Mesothelial cell of epicardium (in vitro differentiated cells): Measurements from ENCODE around the gene ATF6B. TPM values are rescaled to one million over a fixed set of nuclear protein-coding genes. Genes with fewer than 3 reads are reported as not detected.
A peak's percentile ranks its signal among the peaks of the same experiment; 100 is the strongest.

ENCODE experiments used
- DNase-seq, 2 experiments: peaks; one replicate each; pipeline ENCODE4 v3.0.0; 2021; ENCODE audit warnings: low spot score in 2 of 2; ENCODE audit not compliant: unreplicated experiment in 2 of 2
- H3K27ac Mint-ChIP-seq: 2 replicates; pipeline ENCODE4 v1.8.0; 2021; ENCODE audit warnings: mixed read lengths
- H3K27me3 Mint-ChIP-seq: 2 replicates; pipeline ENCODE4 v1.8.0; 2021; ENCODE audit warnings: low read depth, mixed read lengths
- H3K36me3 Mint-ChIP-seq: 2 replicates; pipeline ENCODE4 v1.8.0; 2021; ENCODE audit warnings: mixed read lengths
- H3K4me1 Mint-ChIP-seq: 2 replicates; pipeline ENCODE4 v1.8.0; 2021; ENCODE audit warnings: mixed read lengths
- H3K4me3 Mint-ChIP-seq: 2 replicates; pipeline ENCODE4 v1.8.0; 2021; ENCODE audit warnings: mild to moderate bottlenecking, moderate library complexity, mixed read lengths
- H3K9me3 Mint-ChIP-seq: 2 replicates; pipeline ENCODE4 v1.8.0; 2021; ENCODE audit warnings: mixed read lengths
- total RNA-seq: library from RNA; stranded (reverse); gene quantifications from 3 replicates; pipeline ENCODE4 v1.2.1, GENCODE V29; 2021
- TF ChIP-seq, protein P1 (sequence below): fragments of 200-600 bp; sonication (generic); IDR thresholded peaks from one replicate; pipeline ENCODE4 v1.5.0; 2021; ENCODE audit warnings: antibody characterized with exemption; ENCODE audit not compliant: unreplicated experiment

Gene ATF6B
- total RNA-seq, 1 donor from 2014 or later: 96.3 TPM

DNA sequence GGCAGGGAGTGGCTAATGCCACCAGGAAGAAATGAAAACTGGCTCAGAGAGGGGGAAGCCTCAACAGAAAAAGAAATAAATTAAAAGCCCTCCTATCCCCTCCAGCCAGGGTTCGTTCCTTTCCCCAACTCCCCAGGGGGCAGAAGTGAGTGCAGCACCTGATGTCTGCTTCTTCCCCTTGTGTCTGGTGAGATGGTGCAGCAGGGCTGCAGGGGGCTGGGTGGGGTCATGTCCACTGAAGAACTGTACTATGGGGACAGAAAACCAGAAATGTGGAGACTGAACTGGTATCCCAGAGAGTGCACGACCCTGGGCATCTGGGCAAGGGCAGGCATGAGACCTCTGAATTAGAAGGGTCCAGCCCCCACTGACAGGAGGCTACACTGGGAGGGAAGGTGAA lies 40.3 kb upstream of the ATF6B start:
- no peak for DNase-seq
- Mint-ChIP-seq H3K4me3 (no peak overlapping the region), H3K9me3 (no peaks in the 10 kb centered on the region), H3K27me3 (no peaks in the 10 kb centered on the region), H3K36me3 (peaks cover 37% of the 10 kb centered on the region), H3K4me1 (peaks cover 12% of the 10 kb centered on the region), H3K27ac (no peak overlapping the region)
- TF ChIP-seq, protein P1, sequence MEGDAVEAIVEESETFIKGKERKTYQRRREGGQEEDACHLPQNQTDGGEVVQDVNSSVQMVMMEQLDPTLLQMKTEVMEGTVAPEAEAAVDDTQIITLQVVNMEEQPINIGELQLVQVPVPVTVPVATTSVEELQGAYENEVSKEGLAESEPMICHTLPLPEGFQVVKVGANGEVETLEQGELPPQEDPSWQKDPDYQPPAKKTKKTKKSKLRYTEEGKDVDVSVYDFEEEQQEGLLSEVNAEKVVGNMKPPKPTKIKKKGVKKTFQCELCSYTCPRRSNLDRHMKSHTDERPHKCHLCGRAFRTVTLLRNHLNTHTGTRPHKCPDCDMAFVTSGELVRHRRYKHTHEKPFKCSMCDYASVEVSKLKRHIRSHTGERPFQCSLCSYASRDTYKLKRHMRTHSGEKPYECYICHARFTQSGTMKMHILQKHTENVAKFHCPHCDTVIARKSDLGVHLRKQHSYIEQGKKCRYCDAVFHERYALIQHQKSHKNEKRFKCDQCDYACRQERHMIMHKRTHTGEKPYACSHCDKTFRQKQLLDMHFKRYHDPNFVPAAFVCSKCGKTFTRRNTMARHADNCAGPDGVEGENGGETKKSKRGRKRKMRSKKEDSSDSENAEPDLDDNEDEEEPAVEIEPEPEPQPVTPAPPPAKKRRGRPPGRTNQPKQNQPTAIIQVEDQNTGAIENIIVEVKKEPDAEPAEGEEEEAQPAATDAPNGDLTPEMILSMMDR: no peak

DNA sequence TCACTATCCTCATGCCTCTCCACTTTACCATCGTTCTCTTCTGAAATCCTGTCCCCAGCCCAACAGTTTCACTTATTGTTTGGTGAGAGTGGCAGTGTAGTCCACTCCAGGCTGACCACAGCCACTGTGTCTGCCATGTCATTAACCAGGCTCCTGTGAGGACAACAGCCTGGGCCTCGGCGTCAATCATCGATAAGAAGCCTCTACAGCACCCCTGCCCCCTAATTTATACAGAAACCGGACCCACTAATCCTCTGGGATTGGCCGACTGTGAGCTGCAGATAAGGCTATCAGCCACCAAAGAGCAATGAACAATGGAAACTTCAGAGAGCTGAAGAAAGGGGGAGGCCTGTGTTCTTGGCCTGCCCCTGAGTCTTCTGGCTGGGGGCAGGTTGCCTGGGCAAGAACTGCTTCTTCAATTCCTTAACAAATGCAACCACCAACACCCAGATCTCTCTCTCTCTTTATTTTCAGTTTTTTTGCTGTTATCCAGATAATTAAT lies 39.8 kb upstream of the ATF6B start:
- H3K4me1 Mint-ChIP-seq: peaks cover 7% of the 10 kb centered on the region
- H3K27me3 Mint-ChIP-seq: no peaks in the 10 kb centered on the region
- no peak overlapping the region for H3K4me3 Mint-ChIP-seq
- no peaks in the 10 kb centered on the region for H3K9me3 Mint-ChIP-seq
- no peak for DNase-seq
- TF ChIP-seq, protein P1: no peak
- H3K27ac Mint-ChIP-seq: peak overlapping the region; percentile 45
- H3K36me3 Mint-ChIP-seq: peaks cover 41% of the 10 kb centered on the region

DNA sequence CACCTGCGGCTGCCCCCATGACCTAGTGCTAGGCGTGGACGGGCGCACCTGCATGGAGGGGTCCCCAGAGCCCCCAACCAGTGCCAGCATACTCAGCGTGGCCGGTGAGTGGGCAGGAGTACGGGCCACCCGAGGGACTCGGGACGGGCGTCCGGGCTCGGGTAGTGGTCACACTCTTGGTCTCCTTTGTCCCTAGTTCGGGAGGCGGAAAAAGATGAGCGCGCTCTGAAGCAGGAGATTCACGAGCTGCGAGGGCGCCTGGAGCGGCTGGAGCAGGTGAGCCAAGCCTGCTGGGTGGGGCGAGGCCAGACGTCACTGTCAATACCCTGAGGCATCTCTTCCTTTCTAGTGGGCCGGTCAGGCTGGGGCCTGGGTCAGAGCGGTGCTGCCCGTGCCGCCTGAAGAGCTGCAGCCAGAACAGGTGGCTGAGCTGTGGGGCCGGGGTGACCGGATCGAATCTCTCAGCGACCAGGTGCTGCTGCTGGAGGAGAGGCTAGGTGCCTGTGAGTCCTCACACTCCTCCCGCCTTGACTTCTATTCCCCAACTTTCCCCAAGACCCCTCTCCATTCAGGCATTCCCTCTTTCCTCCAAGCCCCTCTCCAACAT lies 39.2 kb upstream of the ATF6B start:
- Mint-ChIP-seq H3K4me1 (peaks cover 4% of the 10 kb centered on the region), H3K36me3 (peaks cover 45% of the 10 kb centered on the region), H3K9me3 (no peaks in the 10 kb centered on the region), H3K27ac (peak overlapping the region; percentile 45), H3K4me3 (no peak overlapping the region), H3K27me3 (no peaks in the 10 kb centered on the region)
- TF ChIP-seq, protein P1: no peak
- no peak for DNase-seq

DNA sequence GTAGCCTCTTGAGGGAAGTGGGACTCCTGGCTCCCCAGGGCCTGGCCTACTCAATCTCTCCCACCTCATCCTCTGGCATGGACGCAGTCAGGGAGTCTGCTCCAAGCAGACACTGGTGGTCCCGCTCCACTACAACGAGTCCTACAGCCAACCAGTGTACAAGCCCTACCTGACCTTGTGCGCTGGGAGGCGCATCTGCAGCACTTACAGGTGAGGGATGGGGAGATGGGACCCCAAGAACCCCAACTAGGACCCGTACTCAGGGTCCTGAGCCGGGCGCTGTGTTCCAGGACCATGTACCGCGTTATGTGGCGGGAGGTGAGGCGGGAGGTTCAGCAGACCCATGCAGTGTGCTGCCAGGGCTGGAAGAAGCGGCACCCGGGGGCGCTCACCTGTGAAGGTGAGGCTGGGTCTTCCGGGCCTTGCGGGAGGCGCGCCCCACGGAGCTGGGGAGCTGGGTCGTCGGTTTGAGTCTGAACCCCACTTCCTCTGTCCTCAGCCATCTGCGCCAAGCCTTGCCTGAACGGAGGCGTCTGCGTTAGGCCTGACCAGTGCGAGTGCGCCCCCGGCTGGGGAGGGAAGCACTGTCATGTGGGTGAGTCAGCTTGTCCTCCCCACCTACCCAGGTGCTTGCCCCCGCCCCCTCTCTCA lies 38.5 kb upstream of the ATF6B start:
- TF ChIP-seq, protein P1: no peak
- DNase-seq: no peak
- Mint-ChIP-seq H3K4me3 (no peak overlapping the region), H3K36me3 (peaks cover 45% of the 10 kb centered on the region), H3K27me3 (no peaks in the 10 kb centered on the region), H3K9me3 (no peaks in the 10 kb centered on the region), H3K27ac (no peak overlapping the region), H3K4me1 (peaks cover 4% of the 10 kb centered on the region)

DNA sequence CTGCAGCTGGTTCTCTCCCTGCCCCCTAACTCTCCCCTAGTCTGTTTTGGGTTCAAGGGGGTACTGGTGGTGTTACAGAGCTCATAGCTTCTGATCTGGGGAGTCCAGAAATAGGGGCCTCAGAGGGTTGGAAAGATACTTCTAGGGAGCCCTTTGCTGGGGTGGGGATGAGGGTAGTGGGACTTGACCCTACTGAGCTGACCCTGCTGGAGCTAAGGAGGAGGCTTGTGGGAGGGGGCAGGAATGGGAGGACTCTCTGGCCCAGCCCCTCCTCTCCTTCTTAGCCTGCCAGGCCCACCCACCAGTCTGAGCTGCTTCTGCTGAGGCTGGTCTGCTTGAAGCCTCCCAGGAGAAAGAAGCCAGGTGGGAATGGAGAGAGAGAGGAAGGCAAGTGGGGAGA lies 36.2 kb upstream of the ATF6B start, which contains the start of gene EGFL8:
Gene EGFL8, plus strand, starts transcription at position 301 of the 400 bp plus-strand sequence. CDS start 1,571 bp downstream, outside the sequence.
- Mint-ChIP-seq H3K27me3 (no peaks in the 10 kb centered on the region), H3K4me1 (peaks cover 4% of the 10 kb centered on the region), H3K9me3 (no peaks in the 10 kb centered on the region), H3K4me3 (no peak within 1 kb of the TSS), H3K27ac (no peak within 1 kb of the TSS), H3K36me3 (peaks cover 38% of the 10 kb centered on the region)
- DNase-seq: no peak
- TF ChIP-seq, protein P1: no peak
